Fibroblast of lung (primary cell): ENCODE results near the gene GTPBP2.

Source experiments
- EZH2 ChIP-seq: IDR thresholded peaks from 2 replicates; pipeline ENCODE4 v1.5.1; 2012; ENCODE audit warnings: low read length, control low read depth, mild to moderate bottlenecking; ENCODE audit errors: missing control alignments
- TF ChIP-seq, protein P1 (sequence below), 2 donors: IDR thresholded peaks in 1 of 2; conservative IDR thresholded peaks in 1 of 2; 1 replicate in 1 of 2; 2 replicates in 1 of 2; pipeline ENCODE4 v1.5.1; 2011 to 2012; ENCODE audit warnings: low read length in 2 of 2, control low read depth in 1 of 2, inconsistent platforms in 1 of 2, low read depth in 1 of 2, mild to moderate bottlenecking in 1 of 2

DNA sequence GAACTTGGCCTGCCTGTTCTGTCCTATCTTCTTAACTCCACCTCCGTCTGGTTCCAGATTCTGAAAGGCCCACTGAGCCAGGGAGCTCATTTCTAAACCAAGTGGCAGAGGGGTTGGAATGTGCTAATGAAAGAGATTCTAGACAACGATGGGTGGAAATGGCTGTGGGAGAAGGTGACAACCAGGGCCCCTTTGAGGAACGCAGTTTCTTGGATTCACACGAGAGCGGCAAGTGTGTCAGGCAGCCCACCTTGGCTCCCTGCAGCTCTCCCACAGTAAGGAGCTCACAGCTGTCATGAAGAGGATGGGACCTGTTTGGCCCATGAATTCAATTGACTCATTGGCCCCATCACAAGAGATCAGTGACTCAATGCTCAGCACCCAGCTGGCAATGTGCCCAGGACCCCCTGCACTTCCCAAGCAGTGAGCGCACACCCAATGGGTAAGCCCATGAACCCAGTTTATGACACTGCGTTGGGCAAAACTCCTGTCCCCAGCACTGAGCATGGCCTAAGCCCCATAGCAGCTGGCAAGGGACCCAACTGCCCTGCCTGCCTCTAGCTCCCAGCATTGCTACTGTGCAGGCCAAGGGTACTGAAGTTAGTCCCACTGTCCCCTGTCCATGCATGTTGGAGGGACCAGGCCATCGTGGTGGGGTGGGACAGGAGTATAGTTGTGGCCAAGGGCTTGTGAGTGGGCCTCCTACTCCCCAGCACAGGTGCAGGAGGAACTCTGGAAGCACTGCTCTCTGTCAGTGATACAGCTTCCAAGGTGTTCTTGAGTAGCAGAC, 42.1 kb upstream of the GTPBP2 start:
- TF ChIP-seq, protein P1, sequence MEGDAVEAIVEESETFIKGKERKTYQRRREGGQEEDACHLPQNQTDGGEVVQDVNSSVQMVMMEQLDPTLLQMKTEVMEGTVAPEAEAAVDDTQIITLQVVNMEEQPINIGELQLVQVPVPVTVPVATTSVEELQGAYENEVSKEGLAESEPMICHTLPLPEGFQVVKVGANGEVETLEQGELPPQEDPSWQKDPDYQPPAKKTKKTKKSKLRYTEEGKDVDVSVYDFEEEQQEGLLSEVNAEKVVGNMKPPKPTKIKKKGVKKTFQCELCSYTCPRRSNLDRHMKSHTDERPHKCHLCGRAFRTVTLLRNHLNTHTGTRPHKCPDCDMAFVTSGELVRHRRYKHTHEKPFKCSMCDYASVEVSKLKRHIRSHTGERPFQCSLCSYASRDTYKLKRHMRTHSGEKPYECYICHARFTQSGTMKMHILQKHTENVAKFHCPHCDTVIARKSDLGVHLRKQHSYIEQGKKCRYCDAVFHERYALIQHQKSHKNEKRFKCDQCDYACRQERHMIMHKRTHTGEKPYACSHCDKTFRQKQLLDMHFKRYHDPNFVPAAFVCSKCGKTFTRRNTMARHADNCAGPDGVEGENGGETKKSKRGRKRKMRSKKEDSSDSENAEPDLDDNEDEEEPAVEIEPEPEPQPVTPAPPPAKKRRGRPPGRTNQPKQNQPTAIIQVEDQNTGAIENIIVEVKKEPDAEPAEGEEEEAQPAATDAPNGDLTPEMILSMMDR (conservative IDR thresholded peaks at IDR 0.05 in 1 of 2, IDR thresholded peaks at IDR 0.05 in 1 of 2; ENCODE audit: low read depth in 1 of 2, low read length in 2 of 2), result no peak
- no peak for TF ChIP-seq EZH2
